ENCODE results near the gene UNK.
"Not testable (repeated sequence)": the region's sequence is repeated elsewhere in the genome, so short reads cannot be mapped to it uniquely, and the experiment has no call there.

The UNK gene

DNA sequence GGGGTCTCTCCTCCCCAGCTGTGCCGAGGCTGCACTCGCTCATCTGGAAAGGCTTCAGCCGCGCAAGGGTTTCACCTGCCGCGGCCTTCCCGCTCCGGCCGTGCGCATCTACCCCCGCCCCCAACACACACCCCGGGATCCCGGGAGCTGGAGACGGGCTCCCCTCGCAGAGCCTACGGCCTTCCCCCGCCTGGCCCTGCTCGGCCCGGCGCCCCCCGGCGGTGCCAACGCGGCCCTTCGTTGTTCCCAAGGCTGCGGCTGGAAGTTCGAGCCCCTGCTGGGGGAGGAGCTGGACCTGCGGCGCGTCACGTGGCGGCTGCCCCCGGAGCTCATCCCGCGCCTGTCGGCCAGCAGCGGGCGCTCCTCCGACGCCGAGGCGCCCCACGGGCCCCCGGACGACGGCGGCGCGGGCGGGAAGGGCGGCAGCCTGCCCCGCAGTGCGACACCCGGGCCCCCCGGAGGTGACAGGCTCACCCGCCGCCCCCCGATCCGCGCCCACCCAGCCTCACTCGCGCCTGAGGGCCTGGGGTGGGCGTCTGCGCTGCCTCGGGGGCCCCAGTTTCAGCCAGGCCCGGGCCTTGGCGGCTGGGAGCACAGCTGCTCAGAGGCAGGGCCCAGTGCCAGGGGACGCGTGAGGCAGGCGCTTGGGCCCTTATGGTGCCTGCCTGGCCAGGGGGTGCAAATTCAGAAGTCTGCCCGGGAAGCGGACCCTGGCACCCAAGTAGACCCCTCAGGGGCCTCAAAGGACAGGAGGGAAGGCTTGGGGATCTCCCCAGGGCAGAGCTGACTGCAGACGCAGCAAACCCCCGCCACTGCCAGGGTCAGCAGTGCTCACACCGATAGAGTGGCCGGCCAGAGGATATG is 30.9 kb upstream of the UNK start:
- peak; percentile 78 for DNase-seq (ENCODE audit: low spot score)

DNA sequence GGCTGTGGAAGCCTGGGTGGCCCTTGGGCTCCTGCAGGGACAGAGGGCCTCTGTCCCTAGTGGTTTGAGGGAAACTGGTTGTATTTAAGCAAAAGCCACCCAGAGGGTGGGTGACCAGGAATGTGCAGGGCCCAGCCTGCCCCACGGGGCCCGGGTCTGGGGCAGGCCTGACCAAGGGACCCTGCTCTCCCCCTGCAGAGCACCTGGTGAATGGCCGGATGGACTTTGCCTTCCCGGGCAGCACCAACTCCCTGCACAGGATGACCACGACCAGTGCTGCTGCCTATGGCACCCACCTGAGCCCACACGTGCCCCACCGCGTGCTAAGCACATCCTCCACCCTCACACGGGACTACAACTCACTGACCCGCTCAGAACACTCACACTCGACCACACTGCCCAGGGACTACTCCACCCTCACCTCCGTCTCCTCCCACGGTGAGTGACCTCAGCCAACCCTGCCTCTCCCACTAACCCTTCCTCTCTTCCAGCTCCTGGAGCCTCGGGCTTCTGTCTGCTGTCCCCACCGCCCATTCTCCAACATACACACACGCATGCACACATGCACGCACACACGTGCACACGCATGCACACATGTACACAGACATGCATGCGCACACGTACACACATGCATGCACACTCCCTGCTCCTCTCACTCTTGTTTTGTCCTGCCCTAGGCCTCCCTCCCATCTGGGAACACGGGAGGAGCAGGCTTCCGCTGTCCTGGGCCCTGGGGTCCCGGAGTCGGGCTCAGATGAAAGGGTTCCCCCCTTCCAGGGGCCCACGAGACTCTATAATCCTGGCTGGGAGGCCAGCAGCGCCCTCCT is 30.0 kb upstream of the UNK start:
- no peak for DNase-seq (ENCODE audit: low spot score)

GRCh38 chr17:75755205-75755901 is 29.3 kb upstream of the UNK start:
- no peak for DNase-seq (ENCODE audit: low spot score)

DNA sequence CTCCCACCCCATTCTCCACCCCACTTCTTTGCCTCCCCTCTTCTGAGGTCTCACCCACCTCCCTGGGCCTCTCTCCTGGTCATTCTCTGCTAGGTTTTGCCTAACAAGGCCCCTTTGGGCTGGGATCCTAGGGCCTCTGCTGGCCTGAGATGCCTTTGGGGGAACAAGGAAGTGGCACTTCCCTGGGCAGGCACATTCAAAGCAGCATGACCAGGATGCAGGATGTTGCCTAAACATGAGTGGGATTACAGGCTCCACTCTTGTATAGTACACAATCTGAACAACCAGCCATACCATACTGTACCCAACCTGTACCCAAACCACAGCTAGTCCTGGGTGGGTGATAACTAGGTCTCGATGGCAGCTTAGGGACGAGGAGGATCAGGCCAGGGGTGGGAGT is 28.6 kb upstream of the UNK start:
- DNase-seq (ENCODE audit: low spot score) = no peak

DNA sequence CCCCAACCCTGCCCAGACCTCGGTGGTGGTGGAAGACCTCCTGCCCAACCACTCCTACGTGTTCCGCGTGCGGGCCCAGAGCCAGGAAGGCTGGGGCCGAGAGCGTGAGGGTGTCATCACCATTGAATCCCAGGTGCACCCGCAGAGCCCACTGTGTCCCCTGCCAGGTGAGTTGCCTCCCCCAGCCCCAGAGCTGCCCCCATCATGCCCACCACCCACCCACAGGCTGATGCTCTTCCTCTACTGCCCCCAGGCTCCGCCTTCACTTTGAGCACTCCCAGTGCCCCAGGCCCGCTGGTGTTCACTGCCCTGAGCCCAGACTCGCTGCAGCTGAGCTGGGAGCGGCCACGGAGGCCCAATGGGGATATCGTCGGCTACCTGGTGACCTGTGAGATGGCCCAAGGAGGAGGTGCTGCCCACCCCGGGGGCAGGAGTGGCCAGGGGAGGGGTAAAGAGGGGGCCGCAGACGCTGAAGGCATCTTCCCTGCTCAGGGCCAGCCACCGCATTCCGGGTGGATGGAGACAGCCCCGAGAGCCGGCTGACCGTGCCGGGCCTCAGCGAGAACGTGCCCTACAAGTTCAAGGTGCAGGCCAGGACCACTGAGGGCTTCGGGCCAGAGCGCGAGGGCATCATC is 28.0 kb upstream of the UNK start:
- DNase-seq (ENCODE audit: low spot score) = no peak

- DNase-seq (ENCODE audit: low spot score) = no peak
Measured at GRCh38 chr17:75757086-75757681, 27.4 kb upstream of the UNK start.

GRCh38 chr17:75758131-75758905 is 26.3 kb upstream of the UNK start:
- DNase-seq (ENCODE audit: low spot score) = no peak

DNA sequence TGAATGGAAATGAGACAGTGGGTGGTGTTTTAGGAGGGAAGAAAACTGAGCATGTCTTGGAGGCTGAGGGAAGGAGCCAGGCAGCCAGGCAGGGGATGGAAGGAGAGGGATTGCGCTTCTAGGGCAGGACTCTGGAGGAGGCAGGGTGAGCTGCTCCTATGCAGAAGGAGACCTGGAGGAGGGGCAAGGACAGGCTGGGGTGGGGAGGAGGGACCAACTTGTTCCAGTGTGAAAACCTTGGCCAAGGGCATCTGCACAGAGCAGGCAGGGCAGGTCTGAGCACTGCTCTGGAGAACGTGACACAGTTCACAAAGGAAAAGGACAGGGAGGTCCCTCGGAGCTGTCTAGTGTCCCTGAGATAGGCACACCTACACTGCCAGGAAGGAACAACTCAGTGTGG is 25.1 kb upstream of the UNK start:
- DNase-seq (ENCODE audit: low spot score) = no peak

DNA sequence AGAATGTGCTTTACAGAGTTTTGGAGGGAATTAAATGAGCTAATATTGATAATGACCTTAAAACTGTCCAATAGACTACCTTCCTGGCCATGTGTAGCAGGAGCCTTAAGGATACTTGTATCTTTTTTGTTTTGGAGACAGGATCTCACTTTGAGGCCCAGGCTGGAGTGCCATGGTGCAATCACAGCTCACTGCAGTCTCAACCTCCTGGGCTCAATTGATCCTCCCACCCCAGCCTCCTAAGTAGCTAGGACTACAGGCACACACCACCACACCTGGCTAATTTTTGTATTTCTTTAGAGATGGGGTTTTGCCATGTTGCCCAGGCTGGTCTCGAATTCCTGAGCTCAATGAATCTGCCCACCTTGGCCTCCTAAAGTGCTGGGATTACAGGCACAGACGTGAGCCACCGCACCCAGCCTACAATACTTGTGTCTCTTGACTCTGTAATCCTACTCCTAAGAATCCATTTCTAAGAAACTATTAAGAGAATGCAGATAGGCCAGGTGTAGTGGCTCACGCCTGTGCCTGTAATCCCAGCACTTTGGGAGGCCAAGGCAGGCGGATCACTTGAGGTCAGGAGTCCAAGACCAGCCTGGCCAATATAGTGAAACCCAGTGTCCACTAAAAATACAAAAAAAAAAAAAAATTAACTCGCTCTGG is 24.5 kb upstream of the UNK start:
- DNase-seq (ENCODE audit: low spot score) = not testable (repeated sequence)

DNA sequence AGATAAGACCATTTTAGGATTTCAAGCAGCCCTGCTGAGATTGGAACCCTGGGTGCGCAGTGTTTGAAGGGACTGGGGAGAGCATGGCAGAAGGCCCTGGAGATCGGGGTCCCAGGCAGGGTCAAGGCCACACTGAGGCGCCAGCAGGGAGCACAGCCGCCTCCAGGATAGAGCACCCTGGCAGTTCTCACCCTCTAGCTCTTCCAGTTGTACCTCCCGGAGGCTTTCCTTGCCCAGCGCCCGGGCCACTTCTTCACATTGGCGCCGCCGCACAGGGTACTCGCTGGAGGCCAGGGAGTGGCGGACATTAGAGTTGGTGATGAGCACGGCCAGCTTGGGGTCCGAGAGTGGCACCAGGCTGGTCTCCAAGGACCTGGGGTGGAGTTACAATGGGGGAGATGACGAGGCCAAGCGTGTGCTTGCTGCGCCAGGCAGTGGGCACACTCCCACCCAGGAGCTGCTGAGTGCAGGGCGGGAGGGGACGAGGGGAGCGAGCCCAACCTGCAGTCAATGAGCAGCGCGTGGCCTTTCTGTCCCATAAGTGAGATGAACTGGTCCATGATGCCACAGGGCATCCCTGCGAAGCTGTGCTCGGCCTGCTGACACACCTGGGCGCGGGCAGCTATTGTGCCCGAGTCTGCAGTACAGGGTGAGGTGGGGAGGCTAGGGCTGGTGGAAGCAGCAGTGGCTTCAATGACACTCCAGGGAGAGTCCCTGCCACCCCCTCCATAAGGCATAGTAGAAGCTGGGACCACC is 21.9 kb upstream of the UNK start:
- DNase-seq (ENCODE audit: low spot score) = no peak

DNA sequence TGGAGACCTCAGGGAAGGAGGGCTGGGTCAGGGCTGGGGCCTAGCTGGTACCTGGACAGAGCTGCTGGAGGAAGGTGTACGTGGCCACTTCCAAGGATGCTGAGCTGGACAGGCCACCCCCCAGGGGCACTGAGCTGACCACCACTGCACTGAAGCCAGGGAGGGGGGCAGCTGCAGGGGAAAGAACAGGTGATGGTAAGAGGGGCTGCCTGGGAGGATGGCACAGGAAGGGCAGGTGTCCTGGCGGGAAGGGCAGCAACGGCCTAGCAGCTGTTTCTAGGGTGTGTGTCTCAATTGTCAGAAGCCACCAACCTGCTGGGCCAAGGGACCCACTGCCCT is 21.4 kb upstream of the UNK start:
- no peak for DNase-seq (ENCODE audit: low spot score)

DNA sequence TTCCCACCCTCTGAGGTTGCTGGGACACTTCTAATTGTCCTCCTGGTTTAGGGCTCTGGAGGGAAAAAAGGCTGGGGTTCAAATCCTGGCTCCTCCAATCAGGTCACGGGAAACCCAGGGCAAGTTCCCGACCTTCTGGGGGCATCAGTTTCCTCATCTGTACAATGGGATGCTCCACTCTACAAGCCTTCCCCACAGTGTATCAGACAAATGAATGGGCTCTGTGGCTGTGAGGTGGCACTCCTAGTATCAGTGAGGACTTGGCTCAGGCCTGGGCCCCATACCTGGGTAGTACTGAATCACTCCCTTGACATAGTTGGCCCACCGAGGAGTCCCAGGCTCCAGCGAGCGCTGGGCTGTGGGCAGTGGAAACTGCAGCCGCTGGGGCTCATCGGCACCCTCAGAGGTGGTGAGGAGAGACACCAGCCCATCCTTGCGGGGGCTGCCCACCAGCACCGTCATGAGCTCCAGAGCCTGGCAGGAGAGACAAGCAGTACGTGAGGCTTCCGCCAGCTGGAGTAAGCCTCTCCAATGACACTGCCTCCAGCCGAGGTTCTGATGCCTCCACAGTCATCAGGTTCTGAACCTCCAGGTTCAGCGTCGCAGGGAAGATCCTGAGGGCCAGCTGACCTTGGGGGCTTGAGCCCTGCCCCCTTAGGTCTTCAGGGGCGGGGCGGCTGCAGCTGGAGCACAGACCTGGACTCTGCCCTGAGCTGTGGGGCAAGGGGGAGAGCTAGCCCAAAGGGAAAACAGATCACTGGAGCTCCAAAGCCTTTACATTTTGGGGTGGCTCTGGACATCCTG is 20.8 kb upstream of the UNK start:
- no peak for DNase-seq (ENCODE audit: low spot score)

- no peak for DNase-seq (ENCODE audit: low spot score)
Measured at GRCh38 chr17:75764417-75764710, 20.2 kb upstream of the UNK start.

DNA sequence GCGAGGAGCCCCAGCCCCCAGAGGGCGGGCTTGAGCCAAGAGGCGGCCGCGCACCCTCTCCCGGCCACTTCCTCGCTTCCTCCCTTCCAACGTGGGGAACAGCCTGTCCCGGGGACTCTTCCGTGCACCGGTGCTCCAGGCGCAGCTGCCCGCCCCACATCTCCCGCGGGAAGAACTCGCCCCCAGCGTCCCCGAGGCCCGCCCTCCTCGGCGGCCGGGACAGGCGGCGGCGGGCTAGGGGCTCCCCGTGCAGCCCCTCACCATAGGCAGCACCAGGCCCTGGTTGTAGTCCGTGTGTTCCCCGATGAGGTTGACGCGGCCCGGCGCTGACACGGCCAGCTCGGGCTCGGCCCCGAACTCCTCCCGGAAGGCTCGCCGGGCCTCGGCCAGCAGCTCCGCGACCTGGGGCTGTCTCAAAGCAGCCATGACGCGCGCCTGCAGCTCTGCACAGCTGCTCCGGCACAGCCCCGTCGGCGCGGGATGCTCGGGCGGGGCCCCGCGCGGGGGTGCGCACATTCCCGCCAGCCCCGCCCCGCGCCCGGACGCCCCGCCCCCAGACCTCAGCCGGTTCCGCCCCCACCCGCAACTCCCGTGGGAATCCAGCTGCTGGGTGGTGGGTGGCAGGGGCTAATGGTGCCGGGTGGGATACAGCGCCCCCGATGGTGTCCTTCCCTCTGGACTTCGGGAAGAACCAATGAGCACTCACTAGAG is 19.7 kb upstream of the UNK start, which contains the start of gene GALK1:
GALK1 (minus strand) TSS at position 482 of the 711 bp plus-strand sequence; CDS start at position 426, 56 bp downstream.
- DNase-seq (ENCODE audit: low spot score) = peak; percentile 72

GRCh38 chr17:75765981-75766380 is 18.6 kb upstream of the UNK start:
- no peak for DNase-seq (ENCODE audit: low spot score)

- no peak for DNase-seq (ENCODE audit: low spot score)
Measured at GRCh38 chr17:75767881-75768280, 16.7 kb upstream of the UNK start.

- no peak for DNase-seq (ENCODE audit: low spot score)
Measured at GRCh38 chr17:75769536-75769935, 15.1 kb upstream of the UNK start.
